HCT116 (cell line): ENCODE data around the gene NUDT16L1. TPM values are rescaled to one million over a fixed set of nuclear protein-coding genes. Genes with fewer than 3 reads are reported as not detected.

ENCODE experiments used
- ATAC-seq: fragments of 200-7000 bp; cut with Tn5 transposase; 2 replicates; pipeline ENCODE4 v1.9.1; 2020; ENCODE audit warnings: mild to moderate bottlenecking, moderate library complexity
- BruUV-seq: library from RNA; stranded (reverse); fragments of 400-500 nt; replicated peaks from 2 replicates; lab custom pipeline; 2021; lab: Mats Ljungman, UMichigan
- CTCF ChIA-PET: fragments of 300-600 bp; sonication (Branson Sonifier 250); formaldehyde crosslinking; loops from one replicate; lab custom pipeline; 2021; ENCODE audit warnings: antibody characterized with exemption; lab: Charles Lee
- POLR2A ChIA-PET: fragments of 300-600, 350-600 bp; sonication (Branson Sonifier 250); formaldehyde crosslinking; loops from one replicate; lab custom pipeline; 2021; ENCODE audit warnings: antibody characterized with exemption; lab: Charles Lee
- RAD21 ChIA-PET, 2 experiments: fragments of 300-600 bp; sonication (Branson Sonifier 250); formaldehyde crosslinking; loops; one replicate each; lab custom pipeline; 2023; ENCODE audit warnings: low total read pairs in 2 of 2; ENCODE audit not compliant: uncharacterized antibody in 2 of 2, unreplicated experiment in 2 of 2, low non-redundant PET in 1 of 2; lab: Charles Lee
- DNase-seq: peaks from one replicate; pipeline ENCODE4 v3.0.0-alpha.2; 2010; ENCODE audit warnings: low read depth, low spot score
- H2AFZ ChIP-seq: fragments of 200-600 bp; shearing (Covaris generic), sonication (generic); 2 replicates; pipeline ENCODE4 v1.6.1; 2017; ENCODE audit warnings: low read depth, mixed run types, mixed read lengths, antibody characterized with exemption, low read length; ENCODE audit not compliant: poor library complexity, severe bottlenecking
- H3K27ac ChIP-seq: 2 replicates; pipeline ENCODE4 v1.5.1; 2012; ENCODE audit warnings: low read depth, low read length
- H3K27me3 ChIP-seq: fragments of 200-600 bp; sonication (generic); 2 replicates; pipeline ENCODE4 v1.6.1; 2016; ENCODE audit warnings: mixed run types, low read length, mixed read lengths; ENCODE audit not compliant: insufficient read depth
- H3K36me3 ChIP-seq, 2 experiments: fragments of 200-500 bp in 1 of 2; fragments of 200-600 bp in 1 of 2; sonication (Bioruptor generic) in 1 of 2; sonication (generic) in 1 of 2; 2 replicates each; pipeline versions ENCODE4 v1.5.1 to v1.6.1; 2014 to 2016; ENCODE audit warnings: low read length in 2 of 2, inconsistent platforms in 1 of 2, mixed read lengths in 1 of 2, mixed run types in 1 of 2; ENCODE audit not compliant: insufficient read depth in 2 of 2, control insufficient read depth in 1 of 2
- H3K4me1 ChIP-seq, 2 experiments: fragments of 200-600 bp in 1 of 2; sonication (generic) in 1 of 2; 2 replicates each; pipeline versions ENCODE4 v1.5.1 to v1.6.1; 2012 to 2017; ENCODE audit warnings: low read length in 2 of 2, inconsistent platforms in 1 of 2, mild to moderate bottlenecking in 1 of 2, mixed read lengths in 1 of 2, mixed run types in 1 of 2, moderate library complexity in 1 of 2; ENCODE audit not compliant: insufficient read depth in 2 of 2, control insufficient read depth in 1 of 2
- H3K4me2 ChIP-seq: fragments of 200-600 bp; sonication (generic); 2 replicates; pipeline ENCODE4 v1.6.1; 2017; ENCODE audit warnings: mixed run types, low read length, mixed read lengths
- H3K4me3 ChIP-seq, 2 experiments: fragments of 200-600 bp in 1 of 2; sonication (generic) in 1 of 2; replicated peaks in 1 of 2; 2 replicates each; pipeline ENCODE4 v1.5.1; 2011 to 2016; ENCODE audit warnings: low read length in 2 of 2, control low read depth in 1 of 2, low read depth in 1 of 2, mild to moderate bottlenecking in 1 of 2, mixed read lengths in 1 of 2, mixed run types in 1 of 2
- H3K79me2 ChIP-seq: fragments of 200-600 bp; sonication (generic); 2 replicates; pipeline ENCODE4 v1.6.1; 2017; ENCODE audit warnings: mild to moderate bottlenecking, mixed run types, low read length, moderate library complexity, mixed read lengths; ENCODE audit not compliant: insufficient read depth
- H3K9ac ChIP-seq: fragments of 200-600 bp; sonication (generic); 2 replicates; pipeline ENCODE4 v1.6.1; 2016; ENCODE audit warnings: low read length, mixed read lengths
- H3K9me2 ChIP-seq: fragments of 200-600 bp; sonication (generic), shearing (Covaris generic); 2 replicates; pipeline ENCODE4 v1.6.1; 2017; ENCODE audit warnings: mixed run types, mild to moderate bottlenecking, moderate library complexity; ENCODE audit not compliant: insufficient read depth
- H3K9me3 ChIP-seq, 2 experiments: fragments of 200-500 bp in 1 of 2; fragments of 200-600 bp in 1 of 2; sonication (Bioruptor generic) in 1 of 2; sonication (generic) in 1 of 2; 2 replicates each; pipeline ENCODE4 v1.6.1; 2014 to 2017; ENCODE audit warnings: low read length in 2 of 2, mixed read lengths in 2 of 2, inconsistent platforms in 1 of 2, low read depth in 1 of 2, mild to moderate bottlenecking in 1 of 2, mixed run types in 1 of 2, moderate library complexity in 1 of 2; ENCODE audit not compliant: control insufficient read depth in 1 of 2, insufficient read depth in 1 of 2
- H4K20me1 ChIP-seq: fragments of 200-600 bp; sonication (generic), shearing (Covaris generic); 2 replicates; pipeline ENCODE4 v1.6.1; 2017; ENCODE audit warnings: mixed run types, mild to moderate bottlenecking, moderate library complexity; ENCODE audit not compliant: insufficient read depth
- CBX3 ChIP-seq: IDR thresholded peaks from 2 replicates; pipeline ENCODE4 v1.6.1; 2012; ENCODE audit warnings: low read depth
- CEBPB ChIP-seq: IDR thresholded peaks from 2 replicates; pipeline ENCODE4 v1.6.1; 2012; ENCODE audit warnings: low read depth
- EGR1 ChIP-seq: IDR thresholded peaks from 2 replicates; pipeline ENCODE4 v1.6.1; 2012; ENCODE audit warnings: low read depth
- EZH2 ChIP-seq: fragments of 200-600 bp; sonication (generic); IDR thresholded peaks from 2 replicates; pipeline ENCODE4 v1.6.1; 2017; ENCODE audit warnings: antibody characterized with exemption, mixed run types
- EZH2phosphoT487 ChIP-seq: fragments of 200-600 bp; IDR thresholded peaks from 2 replicates; pipeline ENCODE4 v1.6.1; 2018; ENCODE audit warnings: antibody characterized with exemption, borderline replicate concordance
- POLR2AphosphoS5 ChIP-seq: IDR thresholded peaks from 2 replicates; pipeline ENCODE4 v1.6.1; 2011; ENCODE audit warnings: mild to moderate bottlenecking, low read depth, low read length, moderate library complexity
- SIN3A ChIP-seq: IDR thresholded peaks from 2 replicates; pipeline ENCODE4 v1.6.1; 2012; ENCODE audit warnings: low read depth
- SRF ChIP-seq: IDR thresholded peaks from 2 replicates; pipeline ENCODE4 v1.6.1; 2012; ENCODE audit warnings: low read depth
- TCF7L2 ChIP-seq: IDR thresholded peaks from 2 replicates; pipeline ENCODE4 v1.7.0; 2011; ENCODE audit warnings: borderline replicate concordance, inconsistent platforms; ENCODE audit not compliant: insufficient read depth, insufficient read length; ENCODE audit errors: extremely low read depth
- ZFX ChIP-seq: fragments of 450-650 bp; IDR thresholded peaks from 2 replicates; pipeline ENCODE4 v1.6.1; 2017
- ZNF274 ChIP-seq: fragments of 200-500 bp; sonication (Bioruptor generic); IDR thresholded peaks from 2 replicates; pipeline ENCODE4 v1.6.1; 2014; ENCODE audit warnings: mild to moderate bottlenecking, low read depth, low read length, inconsistent platforms
- intact Hi-C: fragments of 100-400 bp; cut with micrococcal nuclease; formaldehyde crosslinking; loops from 2 replicates; pipeline ENCODE4 v1.10.0; 2022
- total RNA-seq: library from RNA; stranded (reverse); gene quantifications from one replicate; pipeline ENCODE4 v1.2.1, GENCODE V29; 2021; ENCODE audit not compliant: unreplicated experiment
- TF ChIP-seq, protein P1 (sequence below): IDR thresholded peaks from 2 replicates; pipeline ENCODE4 v1.6.1; 2012

Gene NUDT16L1
- total RNA-seq, 1 experiment from 2014 or later: 23.4 TPM

DNA sequence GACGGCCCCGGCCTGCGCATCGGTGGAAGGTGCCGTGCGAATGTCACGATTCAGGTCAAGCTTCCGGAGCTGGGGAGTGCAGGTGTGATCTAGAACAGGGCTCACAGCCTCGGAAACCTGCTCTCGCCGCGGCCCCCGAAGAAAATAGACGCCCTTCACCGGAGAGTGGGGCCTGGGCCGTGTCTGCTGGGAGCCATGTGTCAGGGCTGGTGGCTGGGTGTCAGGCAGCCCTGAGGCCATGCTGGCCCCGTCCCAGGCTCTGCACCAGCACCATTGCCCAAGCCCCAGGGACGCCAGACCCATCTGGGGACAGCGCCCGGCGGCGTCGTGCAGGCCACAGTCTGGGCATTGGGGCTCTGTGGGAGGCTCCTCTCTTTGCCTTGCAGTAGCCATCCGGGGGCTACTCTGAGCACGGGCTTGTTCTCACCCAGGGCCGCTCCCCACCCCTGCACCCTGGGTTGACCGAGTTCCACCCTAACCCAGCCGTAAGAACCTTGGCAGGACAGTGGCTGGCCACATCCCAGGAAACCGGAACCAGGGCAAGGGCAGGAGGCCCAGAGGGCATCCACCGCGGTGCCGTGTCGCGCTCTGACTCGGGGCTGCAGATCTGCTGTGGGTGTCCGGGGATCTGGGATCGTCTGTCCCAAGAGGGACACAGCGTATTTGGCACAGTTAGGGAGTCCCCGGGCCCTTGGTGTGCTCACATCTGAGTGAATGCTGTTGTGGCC, 5.3 kb upstream of the NUDT16L1 start:
- Histone ChIP-seq H3K9me2 (no peaks in the 10 kb centered on the region), H3K4me2 (no peak overlapping the region), H3K79me2 (no peaks in the 10 kb centered on the region), H3K9me3 (no peaks in the 10 kb centered on the region), H3K27ac (no peak overlapping the region), H4K20me1 (no peaks in the 10 kb centered on the region), H3K9ac (no peak overlapping the region), H3K36me3 (peaks cover 0 to 7% of the 10 kb centered on the region in 2 experiments; a peak in 1 of 4 replicates), H3K27me3 (no peaks in the 10 kb centered on the region), H2AFZ (no peak overlapping the region), H3K4me3 (no peak overlapping the region), H3K4me1 (peaks cover 7 to 8% of the 10 kb centered on the region in 2 experiments; a peak in 2 of 4 replicates)
- BruUV-seq: no TSS peak
- intact Hi-C loops: no loop called here
- CTCF ChIA-PET: no interaction called here
- ATAC-seq (no peak), DNase-seq (no peak)
- TF ChIP-seq, protein P1, sequence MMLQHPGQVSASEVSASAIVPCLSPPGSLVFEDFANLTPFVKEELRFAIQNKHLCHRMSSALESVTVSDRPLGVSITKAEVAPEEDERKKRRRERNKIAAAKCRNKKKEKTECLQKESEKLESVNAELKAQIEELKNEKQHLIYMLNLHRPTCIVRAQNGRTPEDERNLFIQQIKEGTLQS: no peak
- TF ChIP-seq EGR1: no peak
- no peak for TF ChIP-seq SRF
- TF ChIP-seq EZH2: no peak
- TF ChIP-seq CBX3: no peak
- TF ChIP-seq SIN3A: no peak
- no peak for TF ChIP-seq ZNF274
- TF ChIP-seq ZFX: no peak
- no peak for TF ChIP-seq POLR2AphosphoS5
- TF ChIP-seq CEBPB: no peak
- no peak for TF ChIP-seq TCF7L2
- POLR2A ChIA-PET: no interaction called here
- RAD21 ChIA-PET: no interaction called here

DNA sequence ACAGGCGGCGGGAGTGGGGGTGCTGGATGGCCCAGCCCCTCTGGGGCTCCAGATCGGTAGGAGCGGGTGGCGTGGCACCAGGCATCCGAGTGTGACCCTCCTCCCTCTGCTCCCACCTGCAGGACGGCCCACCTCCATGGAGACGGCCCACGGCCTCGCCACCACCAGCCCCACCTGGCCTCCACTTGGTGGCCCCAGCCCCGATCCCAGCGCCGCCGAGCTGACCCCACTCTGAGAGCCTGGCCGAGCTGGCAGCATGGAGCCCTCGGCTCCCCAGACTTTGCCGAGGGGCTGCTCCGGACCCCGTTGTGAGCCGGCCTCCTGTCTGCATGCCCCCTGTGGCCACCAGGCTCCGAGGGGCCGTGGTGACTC, 4.7 kb upstream of the NUDT16L1 start:
- Histone ChIP-seq H3K27me3 (no peaks in the 10 kb centered on the region), H3K27ac (no peak overlapping the region), H3K79me2 (no peaks in the 10 kb centered on the region), H2AFZ (no peak overlapping the region), H3K4me2 (no peak overlapping the region), H3K9me2 (no peaks in the 10 kb centered on the region), H3K36me3 (peaks cover 0 to 4% of the 10 kb centered on the region in 2 experiments; a peak in 1 of 4 replicates), H3K4me1 (peaks cover 8 to 9% of the 10 kb centered on the region in 2 experiments; a peak in 2 of 4 replicates), H4K20me1 (no peaks in the 10 kb centered on the region), H3K9me3 (no peaks in the 10 kb centered on the region), H3K9ac (no peak overlapping the region), H3K4me3 (no peak overlapping the region)
- intact Hi-C loops: no loop called here
- no peak for ATAC-seq
- ChIA-PET RAD21 (no interaction called here), CTCF (no interaction called here), POLR2A (no interaction called here)
- TF ChIP-seq, protein P1: no peak
- TF ChIP-seq TCF7L2 (no peak), ZNF274 (no peak), EZH2phosphoT487 (no peak)
- DNase-seq: no peak
- no TSS peak for BruUV-seq
